Duodenal mucosa (tissue), 2 donors: ENCODE results near the gene ACP7.
A peak's percentile ranks its signal among the peaks of the same experiment; 100 is the strongest.

Experiments used
- H3K27ac ChIP-seq: one replicate; pipeline ENCODE4 v1.7.0; 2013; ENCODE audit warnings: low read depth, low read length
- H3K27me3 ChIP-seq, 2 donors: one replicate each; pipeline ENCODE4 v1.7.0; 2013; ENCODE audit warnings: low read length in 2 of 2, control low read depth in 1 of 2; ENCODE audit not compliant: insufficient read depth in 2 of 2, control insufficient read depth in 1 of 2
- H3K36me3 ChIP-seq, 2 donors: one replicate each; pipeline ENCODE4 v1.7.0; 2013; ENCODE audit warnings: low read length in 2 of 2, control low read depth in 1 of 2; ENCODE audit not compliant: insufficient read depth in 2 of 2, control insufficient read depth in 1 of 2
- H3K4me1 ChIP-seq, 2 donors: one replicate each; pipeline ENCODE4 v1.7.0; 2013; ENCODE audit warnings: low read length in 2 of 2, control low read depth in 1 of 2; ENCODE audit not compliant: insufficient read depth in 2 of 2, control insufficient read depth in 1 of 2
- H3K4me3 ChIP-seq, 2 donors: one replicate each; pipeline ENCODE4 v1.7.0; 2013; ENCODE audit warnings: low read length in 2 of 2, low read depth in 1 of 2
- H3K9ac ChIP-seq, 2 donors: one replicate each; pipeline ENCODE4 v1.7.0; 2013; ENCODE audit warnings: low read length in 2 of 2, low read depth in 1 of 2
- H3K9me3 ChIP-seq, 2 donors: one replicate each; pipeline ENCODE4 v1.7.0; 2013; ENCODE audit warnings: low read length in 2 of 2, control low read depth in 1 of 2; ENCODE audit not compliant: control insufficient read depth in 1 of 2

ACP7 gene, protein sequence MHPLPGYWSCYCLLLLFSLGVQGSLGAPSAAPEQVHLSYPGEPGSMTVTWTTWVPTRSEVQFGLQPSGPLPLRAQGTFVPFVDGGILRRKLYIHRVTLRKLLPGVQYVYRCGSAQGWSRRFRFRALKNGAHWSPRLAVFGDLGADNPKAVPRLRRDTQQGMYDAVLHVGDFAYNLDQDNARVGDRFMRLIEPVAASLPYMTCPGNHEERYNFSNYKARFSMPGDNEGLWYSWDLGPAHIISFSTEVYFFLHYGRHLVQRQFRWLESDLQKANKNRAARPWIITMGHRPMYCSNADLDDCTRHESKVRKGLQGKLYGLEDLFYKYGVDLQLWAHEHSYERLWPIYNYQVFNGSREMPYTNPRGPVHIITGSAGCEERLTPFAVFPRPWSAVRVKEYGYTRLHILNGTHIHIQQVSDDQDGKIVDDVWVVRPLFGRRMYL

DNA sequence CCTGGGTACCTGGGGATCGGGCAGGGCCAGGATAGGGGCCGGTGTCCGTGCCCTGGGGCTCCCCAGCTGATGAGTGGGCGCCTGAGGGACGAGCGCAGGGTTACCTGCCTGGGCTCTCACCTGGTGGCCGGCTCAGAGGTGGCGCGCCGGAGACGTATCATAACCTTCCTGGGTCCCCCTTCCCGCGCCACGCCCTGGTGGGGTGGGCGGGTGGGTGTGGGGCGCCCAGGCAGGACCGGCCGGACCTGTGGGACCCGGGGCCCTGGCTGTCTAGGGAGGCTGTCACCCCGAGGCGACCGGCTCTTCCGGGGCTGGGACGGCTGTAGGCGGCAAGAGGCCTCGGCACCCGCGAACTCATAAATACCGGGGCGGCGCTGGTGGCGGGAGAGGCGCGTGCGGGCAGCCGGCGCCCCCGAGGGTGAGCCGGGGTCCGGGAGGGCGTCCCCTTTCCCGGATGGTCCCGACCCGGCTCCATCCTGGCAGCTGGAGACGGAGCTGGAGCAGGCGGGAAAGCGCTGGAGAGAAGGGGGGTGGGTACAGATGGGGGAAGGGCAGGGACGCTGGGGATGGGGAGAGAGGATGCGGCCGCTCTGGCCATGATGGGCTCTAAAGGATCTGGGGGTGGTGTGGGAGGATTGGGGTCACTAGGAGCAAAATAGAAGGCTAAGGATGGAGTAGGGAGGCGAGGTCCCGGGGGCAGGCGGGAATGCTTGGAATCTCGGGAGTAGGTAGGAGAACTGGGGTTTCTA lies at the start of gene ACP7:
ACP7 (plus strand) TSS at position 386 of the 749 bp plus-strand sequence. CDS start 902 bp downstream, outside the sequence.
- H3K4me1 ChIP-seq: no peaks in the 10 kb centered on the region
- no peak within 1 kb of the TSS for H3K9ac ChIP-seq
- H3K9me3 ChIP-seq: no peaks in the 10 kb centered on the region
- H3K27ac ChIP-seq: no peak within 1 kb of the TSS
- H3K27me3 ChIP-seq: peaks cover 37 to 42% of the 10 kb centered on the region in 2 donors
- no peak within 1 kb of the TSS for H3K4me3 ChIP-seq
- H3K36me3 ChIP-seq: no peaks in the 10 kb centered on the region

DNA sequence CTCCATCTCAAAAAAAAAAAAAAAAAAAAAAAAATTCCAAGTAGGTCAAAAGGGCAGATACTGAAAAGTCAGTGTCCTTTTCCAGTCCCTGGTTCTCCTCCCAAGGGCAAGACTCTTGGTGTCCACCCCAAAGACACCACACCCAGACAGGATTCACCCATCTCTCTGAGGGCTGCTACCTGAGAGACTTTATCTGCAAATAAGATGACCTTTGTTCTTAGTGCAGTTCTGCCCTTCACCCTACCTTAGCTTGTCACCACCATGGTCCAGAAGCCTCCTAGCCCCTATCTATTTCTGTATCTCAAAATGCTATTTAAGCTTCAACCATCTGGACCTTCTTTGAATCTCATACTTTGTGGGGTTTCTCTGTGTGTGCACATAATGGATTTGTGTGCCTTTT lies 47.6 kb upstream of the ACP7 start:
- Histone ChIP-seq H3K36me3 (no peaks in the 10 kb centered on the region), H3K4me3 (no peak overlapping the region), H3K27me3 (peaks cover 0 to 3% of the 10 kb centered on the region in 2 donors)

DNA sequence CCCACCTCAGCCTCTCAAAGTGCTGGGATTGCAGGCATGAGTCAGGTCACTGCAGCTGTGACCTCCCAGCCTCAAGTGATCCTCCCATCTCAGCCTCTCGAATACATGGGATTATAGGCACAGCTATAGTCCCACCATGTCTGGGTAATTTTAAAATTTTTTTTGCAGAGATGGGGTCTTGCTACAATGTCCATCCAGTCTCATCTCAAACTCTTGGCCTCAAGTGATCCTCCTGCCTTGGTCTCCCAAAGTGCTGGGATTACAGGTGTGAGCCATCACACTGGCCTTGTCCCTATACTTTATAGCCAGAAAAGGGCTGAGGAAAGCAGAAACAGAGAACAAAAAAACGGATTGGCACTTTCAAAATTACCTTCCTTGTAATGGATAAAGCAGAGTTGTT lies 47.0 kb upstream of the ACP7 start:
- no peak overlapping the region for H3K4me3 ChIP-seq
- H3K9ac ChIP-seq: no peak overlapping the region
- H3K36me3 ChIP-seq: no peaks in the 10 kb centered on the region
- H3K27ac ChIP-seq: no peak overlapping the region
- no peaks in the 10 kb centered on the region for H3K27me3 ChIP-seq
- no peaks in the 10 kb centered on the region for H3K9me3 ChIP-seq
- no peaks in the 10 kb centered on the region for H3K4me1 ChIP-seq

More for the DNA sequence above, 47.6 kb upstream of the ACP7 start:
- H3K9ac ChIP-seq: no peak overlapping the region
- H3K9me3 ChIP-seq: no peaks in the 10 kb centered on the region
- no peak overlapping the region for H3K27ac ChIP-seq
- H3K4me1 ChIP-seq: no peaks in the 10 kb centered on the region

DNA sequence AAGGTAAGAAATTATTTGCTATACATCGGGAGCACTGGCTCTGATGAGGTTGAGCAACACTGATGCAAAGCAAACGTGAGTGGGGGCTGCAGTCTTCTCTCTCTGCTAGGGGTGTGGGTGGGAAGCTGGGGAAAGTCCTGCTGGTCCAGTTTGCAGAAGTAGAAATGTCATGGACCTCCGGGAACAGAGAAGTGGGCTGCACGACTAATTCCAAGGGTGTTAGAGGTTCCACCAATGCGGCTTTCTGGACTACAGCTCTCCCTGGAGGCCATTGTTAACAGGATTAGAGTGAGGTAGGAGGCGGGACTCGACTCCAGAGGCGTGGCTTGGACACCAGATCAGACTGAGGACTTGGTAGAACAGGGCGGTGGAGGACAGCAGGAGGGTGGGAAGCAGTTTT lies 46.1 kb upstream of the ACP7 start:
- Histone ChIP-seq H3K9me3 (no peaks in the 10 kb centered on the region), H3K27me3 (no peaks in the 10 kb centered on the region), H3K4me1 (no peaks in the 10 kb centered on the region), H3K4me3 (no peak overlapping the region), H3K9ac (no peak overlapping the region), H3K27ac (no peak overlapping the region), H3K36me3 (no peaks in the 10 kb centered on the region)

DNA sequence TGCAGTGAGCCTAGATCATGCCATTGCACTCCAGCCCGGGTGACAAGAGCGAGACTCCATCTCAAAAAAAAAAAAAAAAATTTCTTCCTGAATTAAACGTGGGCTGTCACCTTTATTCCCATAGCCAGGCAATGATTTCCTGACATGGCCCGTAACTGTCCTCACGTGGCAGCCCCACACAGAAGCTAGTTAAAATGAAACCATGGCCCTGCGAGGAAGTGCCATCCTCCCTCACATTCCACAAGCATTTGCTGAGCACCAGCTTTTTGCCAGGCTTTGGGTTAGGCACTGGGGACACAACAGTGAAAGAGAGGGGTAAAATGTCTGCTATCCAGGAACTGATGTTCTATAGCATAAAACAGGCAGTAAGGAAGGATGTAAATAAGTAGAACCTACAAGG lies 38.7 kb upstream of the ACP7 start:
- Histone ChIP-seq H3K36me3 (no peaks in the 10 kb centered on the region), H3K9ac (no peak overlapping the region), H3K27ac (no peak overlapping the region), H3K9me3 (no peaks in the 10 kb centered on the region), H3K4me3 (no peak overlapping the region), H3K27me3 (no peaks in the 10 kb centered on the region), H3K4me1 (peaks cover 9 to 13% of the 10 kb centered on the region in 2 donors)

DNA sequence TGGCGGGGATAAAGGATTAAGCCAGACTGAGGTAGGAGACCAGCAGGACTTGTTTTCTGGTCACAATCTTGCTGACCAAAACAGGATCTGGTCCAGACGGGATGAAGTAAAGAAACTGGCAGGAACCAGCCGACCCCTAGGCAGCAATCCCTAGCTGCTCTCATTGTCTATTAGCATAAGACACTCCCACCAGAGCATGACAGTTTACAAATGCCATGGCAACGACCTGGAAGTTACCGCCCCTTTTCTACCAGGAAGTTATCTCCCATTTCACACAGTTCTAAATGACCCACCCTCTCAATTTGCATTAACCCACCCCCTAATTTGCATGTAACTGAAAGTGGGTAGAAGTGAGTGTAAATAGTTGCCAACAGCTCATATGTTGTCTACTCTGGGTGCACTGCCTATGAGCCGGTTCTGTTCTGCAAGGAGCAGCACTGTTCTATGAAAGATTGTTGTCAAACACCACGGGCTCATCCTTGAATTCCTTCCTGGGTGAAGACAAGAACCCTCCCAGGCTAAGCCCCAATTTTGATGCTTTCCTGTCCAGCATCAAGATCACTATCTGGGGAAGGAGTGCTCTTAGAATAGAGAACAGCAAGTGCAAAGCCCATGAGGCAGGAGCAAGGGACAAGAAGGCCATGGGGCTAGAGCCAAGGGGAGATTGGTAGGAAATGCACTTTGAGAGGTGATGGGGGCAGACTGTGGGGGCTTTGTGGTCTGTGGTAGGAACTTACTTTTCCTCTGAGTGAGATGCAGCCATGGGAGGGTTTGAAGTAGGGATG lies 37.9 kb upstream of the ACP7 start:
- Histone ChIP-seq H3K27ac (no peak overlapping the region), H3K36me3 (no peaks in the 10 kb centered on the region), H3K27me3 (no peaks in the 10 kb centered on the region), H3K4me1 (peaks cover 9 to 13% of the 10 kb centered on the region in 2 donors), H3K4me3 (no peak overlapping the region), H3K9me3 (no peaks in the 10 kb centered on the region), H3K9ac (peak overlapping the region in 1 of 2 donors; percentile 22)

DNA sequence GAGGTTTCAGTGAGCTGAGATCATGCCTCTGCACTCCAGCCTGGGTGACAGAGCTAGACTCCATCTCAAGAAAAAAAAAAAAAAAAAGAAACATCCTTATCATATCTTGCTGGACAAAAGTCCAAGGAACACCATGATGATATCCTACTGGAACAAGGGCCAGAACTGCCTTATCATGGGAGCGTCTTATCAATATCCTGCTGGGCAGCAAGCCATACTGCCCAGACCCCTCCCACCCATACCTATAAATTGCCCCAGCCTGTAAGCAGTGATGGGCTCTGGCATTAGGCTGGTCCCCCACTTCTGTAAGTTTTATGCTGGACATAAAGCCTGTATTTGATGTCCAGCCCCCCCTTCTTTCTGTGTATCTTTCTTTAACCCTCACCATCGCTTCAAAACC lies 37.1 kb upstream of the ACP7 start:
- Histone ChIP-seq H3K4me3 (no peak overlapping the region), H3K36me3 (no peaks in the 10 kb centered on the region), H3K4me1 (peaks cover 9 to 13% of the 10 kb centered on the region in 2 donors), H3K9me3 (no peaks in the 10 kb centered on the region), H3K27ac (no peak overlapping the region), H3K27me3 (no peaks in the 10 kb centered on the region), H3K9ac (no peak overlapping the region)

DNA sequence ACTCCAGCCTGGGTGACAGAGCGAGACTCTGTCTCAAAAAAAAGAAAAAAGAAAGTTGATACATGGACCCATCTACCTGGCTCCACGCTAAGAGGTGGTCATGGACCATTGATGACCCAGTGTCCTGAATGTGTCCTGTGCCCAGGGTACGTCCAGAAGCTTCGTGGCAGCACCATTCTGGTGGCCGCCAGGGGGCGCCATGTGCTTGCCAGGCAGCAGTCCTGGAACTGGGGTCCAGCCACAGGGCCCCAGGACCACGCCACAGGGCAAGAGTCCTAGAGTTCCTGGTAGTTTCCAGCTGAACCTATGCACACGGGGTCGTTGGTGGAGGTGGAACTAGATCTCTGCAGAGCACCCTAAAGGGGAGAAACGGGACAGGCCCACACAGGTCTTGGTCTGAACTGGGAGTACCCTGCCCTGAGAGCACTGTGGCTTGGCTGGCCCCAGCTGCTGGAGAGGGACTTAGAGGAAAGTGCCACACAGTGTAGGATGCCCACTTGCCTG lies 31.9 kb upstream of the ACP7 start:
- Histone ChIP-seq H3K4me3 (no peak overlapping the region), H3K9ac (no peak overlapping the region), H3K36me3 (no peaks in the 10 kb centered on the region), H3K27ac (no peak overlapping the region), H3K4me1 (peaks cover 9 to 14% of the 10 kb centered on the region in 2 donors), H3K9me3 (no peaks in the 10 kb centered on the region), H3K27me3 (no peaks in the 10 kb centered on the region)

DNA sequence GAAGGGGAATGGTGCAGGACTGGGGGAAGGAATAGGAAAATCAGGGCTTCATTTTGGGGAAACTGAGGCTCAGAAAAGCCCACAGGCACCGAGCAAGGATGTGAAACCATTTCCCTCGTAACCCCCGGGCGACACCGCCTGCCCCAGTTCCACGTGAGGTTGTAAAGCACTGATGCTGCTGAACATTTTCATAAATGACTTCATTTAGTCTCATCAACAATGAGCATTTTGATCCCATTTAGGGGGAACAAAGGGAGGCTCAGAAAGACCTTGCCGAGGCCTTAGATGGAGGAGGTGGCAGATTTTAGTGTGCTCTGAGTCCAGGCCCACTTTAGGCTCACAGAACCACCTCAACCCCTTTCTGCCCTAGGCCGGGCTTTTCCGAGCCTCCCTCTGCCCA lies 31.3 kb upstream of the ACP7 start:
- Histone ChIP-seq H3K36me3 (no peaks in the 10 kb centered on the region), H3K9ac (no peak overlapping the region), H3K4me3 (no peak overlapping the region), H3K4me1 (peaks cover 9 to 12% of the 10 kb centered on the region in 2 donors), H3K27ac (no peak overlapping the region), H3K27me3 (no peaks in the 10 kb centered on the region), H3K9me3 (no peaks in the 10 kb centered on the region)
